H1 (cell line): Measurements from ENCODE around the gene ANO9. TPM values are rescaled to one million over a fixed set of nuclear protein-coding genes. Genes with fewer than 3 reads are reported as not detected.

Experiments
- CTCF ChIA-PET: fragments of 300-600 bp; sonication (Branson Sonifier 250); formaldehyde crosslinking; loops from one replicate; lab custom pipeline; 2021; ENCODE audit not compliant: partially characterized antibody; lab: Charles Lee
- POLR2A ChIA-PET: fragments of 300-600 bp; sonication (Branson Sonifier 250); formaldehyde crosslinking; loops from one replicate; lab custom pipeline; 2021; ENCODE audit warnings: inconsistent platforms; ENCODE audit not compliant: partially characterized antibody; lab: Charles Lee
- DNase-seq, 2 experiments: peaks; one replicate each; pipeline versions ENCODE4 v3.0.0 to v3.0.0-alpha.2; 2010 to 2022; ENCODE audit warnings: low spot score in 2 of 2, low read depth in 1 of 2, mixed read lengths in 1 of 2
- FAIRE-seq: peaks from 2 replicates; lab custom pipeline; 2011; peaks lifted over from hg19 to GRCh38; lab: Jason Lieb, UNC
- H2AFZ ChIP-seq: 2 replicates; pipeline ENCODE4 v1.8.1; 2012; ENCODE audit warnings: low read length, inconsistent platforms
- H2AK5ac ChIP-seq: 2 replicates; pipeline ENCODE4 v1.6.1; 2013; ENCODE audit warnings: low read depth, low read length
- H2BK120ac ChIP-seq: replicated peaks from 2 replicates; pipeline ENCODE3; 2013; ENCODE audit warnings: low read depth, low read length, inconsistent platforms
- H2BK12ac ChIP-seq: 2 replicates; pipeline ENCODE4 v1.6.1; 2013; ENCODE audit warnings: low read depth, low read length
- H2BK15ac ChIP-seq: 2 replicates; pipeline ENCODE4 v1.6.1; 2013; ENCODE audit warnings: low read length
- H2BK20ac ChIP-seq: 2 replicates; pipeline ENCODE4 v1.6.1; 2013; ENCODE audit warnings: low read length
- H2BK5ac ChIP-seq: 2 replicates; pipeline ENCODE4 v1.6.1; 2013; ENCODE audit warnings: low read depth, low read length
- H3K14ac ChIP-seq: 2 replicates; pipeline ENCODE4 v1.6.1; 2013; ENCODE audit warnings: inconsistent platforms; ENCODE audit not compliant: insufficient read length
- H3K18ac ChIP-seq: 2 replicates; pipeline ENCODE4 v1.6.1; 2013; ENCODE audit warnings: low read length; ENCODE audit errors: extremely low read depth
- H3K23ac ChIP-seq: 2 replicates; pipeline ENCODE4 v1.6.1; 2013; ENCODE audit warnings: inconsistent platforms; ENCODE audit not compliant: insufficient read length
- H3K23me2 ChIP-seq: 2 replicates; pipeline ENCODE4 v1.6.1; 2013; ENCODE audit warnings: low read depth, low read length
- H3K27ac ChIP-seq: 2 replicates; pipeline ENCODE4 v1.6.1; 2011; ENCODE audit warnings: low read depth, low read length, inconsistent platforms
- H3K27me3 ChIP-seq, 4 experiments: replicated peaks in 1 of 4; 1 replicate in 1 of 4; 2 replicates in 3 of 4; pipeline versions ENCODE4 v1.6.1 to v1.8.1; 2011 to 2013; ENCODE audit warnings: low read length in 3 of 4, mild to moderate bottlenecking in 3 of 4, inconsistent platforms in 2 of 4, mixed read lengths in 2 of 4, moderate library complexity in 1 of 4; ENCODE audit not compliant: control insufficient read depth in 3 of 4, insufficient read depth in 3 of 4; ENCODE audit errors: extremely low read depth in 1 of 4
- H3K36me3 ChIP-seq, 4 experiments: 2 replicates each; pipeline versions ENCODE4 v1.6.1 to v1.8.1; 2011 to 2013; ENCODE audit warnings: mild to moderate bottlenecking in 4 of 4, low read length in 3 of 4, moderate library complexity in 2 of 4, control low read depth in 1 of 4, inconsistent platforms in 1 of 4; ENCODE audit not compliant: insufficient read depth in 4 of 4, control insufficient read depth in 2 of 4
- H3K4ac ChIP-seq: replicated peaks from 2 replicates; pipeline ENCODE3; 2013; ENCODE audit warnings: low read length, low read depth, mixed read lengths, inconsistent platforms; ENCODE audit not compliant: insufficient read length
- H3K4me1 ChIP-seq, 4 experiments: replicated peaks in 1 of 4; 1 replicate in 1 of 4; 2 replicates in 3 of 4; pipeline versions ENCODE4 v1.6.1 to v1.8.1; 2011 to 2013; ENCODE audit warnings: low read length in 3 of 4, inconsistent platforms in 2 of 4, mixed read lengths in 1 of 4; ENCODE audit not compliant: insufficient read depth in 4 of 4, control insufficient read depth in 3 of 4
- H3K4me2 ChIP-seq, 2 experiments: 2 replicates each; pipeline versions ENCODE4 v1.6.1 to v1.8.1; 2011 to 2013; ENCODE audit warnings: low read depth in 2 of 2, low read length in 2 of 2, control low read depth in 1 of 2, inconsistent platforms in 1 of 2, mild to moderate bottlenecking in 1 of 2; ENCODE audit not compliant: insufficient read depth in 1 of 2
- H3K4me3 ChIP-seq, 4 experiments: fragments of 200-600, 300-600 bp in 1 of 4; sonication (generic), shearing (Covaris generic), sonication (Bioruptor Twin) in 1 of 4; 2 replicates each; pipeline versions ENCODE4 v1.5.1 to v1.8.1; 2011 to 2016; ENCODE audit warnings: low read length in 4 of 4, low read depth in 3 of 4, control low read depth in 2 of 4, inconsistent platforms in 2 of 4, mild to moderate bottlenecking in 2 of 4, mixed read lengths in 1 of 4, moderate library complexity in 1 of 4; ENCODE audit not compliant: insufficient read depth in 2 of 4; ENCODE audit errors: extremely low read depth in 1 of 4
- H3K56ac ChIP-seq: replicated peaks from 2 replicates; pipeline ENCODE3; 2013; ENCODE audit warnings: low read depth, mild to moderate bottlenecking, mixed read lengths, low read length, inconsistent platforms; ENCODE audit not compliant: insufficient read length
- H3K79me1 ChIP-seq: 2 replicates; pipeline ENCODE4 v1.6.1; 2013; ENCODE audit warnings: low read depth, low read length, control low read depth
- H3K79me2 ChIP-seq, 2 experiments: 2 replicates each; pipeline versions ENCODE4 v1.6.1 to v1.8.1; 2012 to 2013; ENCODE audit warnings: low read length in 2 of 2, mild to moderate bottlenecking in 2 of 2, inconsistent platforms in 1 of 2; ENCODE audit not compliant: insufficient read depth in 2 of 2, control insufficient read depth in 1 of 2
- H3K9ac ChIP-seq, 4 experiments: replicated peaks in 1 of 4; 1 replicate in 1 of 4; 2 replicates in 3 of 4; pipeline versions ENCODE4 v1.6.1 to v1.8.1; 2011 to 2013; ENCODE audit warnings: low read depth in 3 of 4, low read length in 3 of 4, control low read depth in 2 of 4, mild to moderate bottlenecking in 2 of 4, moderate library complexity in 2 of 4, inconsistent platforms in 1 of 4; ENCODE audit errors: extremely low read depth in 1 of 4
- H3K9me3 ChIP-seq, 2 experiments: 2 replicates each; pipeline versions ENCODE4 v1.6.1 to v1.8.1; 2012 to 2013; ENCODE audit warnings: mild to moderate bottlenecking in 2 of 2, moderate library complexity in 2 of 2, control low read depth in 1 of 2, inconsistent platforms in 1 of 2, low read depth in 1 of 2, low read length in 1 of 2, mixed read lengths in 1 of 2; ENCODE audit not compliant: insufficient read depth in 2 of 2
- H4K20me1 ChIP-seq, 2 experiments: replicated peaks in 1 of 2; 2 replicates each; pipeline versions ENCODE3 to v1.8.1; 2011 to 2013; ENCODE audit warnings: inconsistent platforms in 2 of 2, low read length in 2 of 2, mild to moderate bottlenecking in 1 of 2; ENCODE audit not compliant: insufficient read depth in 2 of 2, control insufficient read depth in 1 of 2
- H4K5ac ChIP-seq: 2 replicates; pipeline ENCODE4 v1.6.1; 2013; ENCODE audit warnings: low read length, low read depth, mixed read lengths, inconsistent platforms; ENCODE audit not compliant: insufficient read length
- H4K8ac ChIP-seq: 2 replicates; pipeline ENCODE4 v1.8.0; 2013; ENCODE audit warnings: mild to moderate bottlenecking, moderate library complexity, low read length, inconsistent platforms; ENCODE audit not compliant: insufficient read depth; ENCODE audit errors: extremely low read depth
- H4K91ac ChIP-seq: replicated peaks from 2 replicates; pipeline ENCODE3; 2013; ENCODE audit warnings: low read length, mixed read lengths, inconsistent platforms; ENCODE audit not compliant: insufficient read length
- BACH1 ChIP-seq: IDR thresholded peaks from 2 replicates; pipeline ENCODE4 v1.6.1; 2012; ENCODE audit warnings: low read length, improper control_type of control experiment
- CBX8 ChIP-seq: fragments of 300-800, 300-1000 bp; sonication (generic); IDR thresholded peaks from 2 replicates; pipeline ENCODE4 v1.7.1; 2016; ENCODE audit warnings: low read depth, low read length, borderline replicate concordance
- MAFK ChIP-seq: IDR thresholded peaks from 2 replicates; pipeline ENCODE4 v1.6.1; 2012; ENCODE audit warnings: low read depth, mild to moderate bottlenecking, improper control_type of control experiment, low read length
- PHF8 ChIP-seq: fragments of 200-600 bp; sonication (generic); conservative IDR thresholded peaks from 2 replicates; pipeline ENCODE4 v1.7.1; 2012; ENCODE audit warnings: low read depth, mild to moderate bottlenecking, inconsistent platforms, low read length, moderate library complexity
- RAD21 ChIP-seq, 2 experiments: IDR thresholded peaks in 1 of 2; conservative IDR thresholded peaks in 1 of 2; 2 replicates each; pipeline ENCODE4 v1.6.1; 2011; ENCODE audit warnings: low read depth in 2 of 2, low read length in 2 of 2, improper control_type of control experiment in 1 of 2, inconsistent platforms in 1 of 2, mild to moderate bottlenecking in 1 of 2, moderate library complexity in 1 of 2
- SIRT6 ChIP-seq: IDR thresholded peaks from one replicate; pipeline ENCODE4 v1.7.1; 2012; ENCODE audit warnings: low read length, inconsistent platforms
- SP1 ChIP-seq: IDR thresholded peaks from 2 replicates; pipeline ENCODE4 v1.6.1; 2011; ENCODE audit warnings: low read depth, low read length
- SRF ChIP-seq: IDR thresholded peaks from 2 replicates; pipeline ENCODE4 v1.6.1; 2011; ENCODE audit warnings: mild to moderate bottlenecking, low read depth, low read length, moderate library complexity
- TAF7 ChIP-seq: optimal IDR thresholded peaks from 2 replicates; pipeline ENCODE3; 2011; ENCODE audit warnings: low read depth, mild to moderate bottlenecking, inconsistent platforms, low read length, moderate library complexity, borderline replicate concordance
- WGBS, 2 experiments: shearing (Covaris generic) in 1 of 2; methylation state at CpG; one replicate each; pipeline versions ENCODE4 v1.1.6 to v1.1.7; 2013 to 2015; ENCODE audit warnings: low lambda C conversion rate in 2 of 2, mixed read lengths in 2 of 2, inconsistent platforms in 1 of 2, low coverage in 1 of 2, missing lambda C conversion rate in 1 of 2; ENCODE audit not compliant: insufficient replicate concordance in 2 of 2, insufficient coverage in 1 of 2, insufficient read length in 1 of 2; ENCODE audit errors: extremely low coverage in 1 of 2, missing lambda C conversion rate in 1 of 2; 5-methylcytosine and 5-hydroxymethylcytosine counted together
- polyA plus RNA-seq, 7 experiments: library from polyadenylated mRNA; depleted of rRNA in 3 of 7; stranded (reverse) in 5 of 7; unstranded in 2 of 7; fragments of >200 nt in 5 of 7; fragments of 200-250 nt in 2 of 7; gene quantifications; 1 replicate in 5 of 7; 2 replicates in 1 of 7; 4 replicates in 1 of 7; pipeline versions ENCODE4 v1.2.1 to v1.2.3, GENCODE V29; 2011 to 2013; ENCODE audit warnings: missing spikeins in 2 of 7, mixed read lengths in 2 of 7
- total RNA-seq: library from RNA; stranded (reverse); fragmentation: NEBNext Ultra II Directional; extraction: Animal tissue kit (Norgen Biotek cat#: 25700); gene quantifications from 2 replicates; pipeline ENCODE4 v1.2.1, GENCODE V29; 2021

Gene ANO9
- total and polyA plus RNA-seq, 2 of the 8 experiments (the other 6 are each of a cell fraction or from before 2014, with no cell fraction given): 20.0 to 20.7 TPM

DNA sequence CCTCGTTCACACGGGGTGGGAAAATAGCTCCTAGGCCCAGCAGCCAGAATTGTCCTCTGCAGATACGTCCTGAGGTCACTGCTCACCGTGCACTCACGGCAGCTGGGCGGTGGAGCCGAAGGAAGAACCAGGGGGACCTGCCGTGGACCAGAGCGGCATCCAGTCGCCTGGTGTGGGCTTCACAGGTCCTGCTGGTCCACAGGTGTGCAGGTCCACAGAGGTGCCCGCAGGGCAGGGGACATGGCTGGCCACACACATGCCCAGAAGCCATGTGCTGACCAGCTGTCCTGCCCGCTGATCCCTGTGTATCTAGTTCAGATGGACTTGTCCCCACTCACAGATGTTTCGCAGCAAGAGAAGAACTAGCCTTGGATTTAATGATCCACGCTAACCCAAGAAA, 58.4 kb downstream of the ANO9 start:
- no peaks in the 10 kb centered on the region for H3K27me3 ChIP-seq
- TF ChIP-seq CBX8: no peak
- no peak for TF ChIP-seq SP1
- no peak for TF ChIP-seq BACH1
- no peak for TF ChIP-seq PHF8
- TF ChIP-seq MAFK: no peak
- no peak for TF ChIP-seq SRF
- TF ChIP-seq RAD21 (IDR thresholded peaks at IDR 0.05 in 1 of 2, conservative IDR thresholded peaks at IDR 0.05 in 1 of 2; ENCODE audit: low read depth in 2 of 2, low read length in 2 of 2): no peak
- TF ChIP-seq SIRT6: no peak
- no peak for TF ChIP-seq TAF7

More for the DNA sequence above, 58.4 kb downstream of the ANO9 start:
- H3K23ac ChIP-seq: no peak overlapping the region
- peaks cover 15 to 17% of the 10 kb centered on the region in 2 experiments for H3K9me3 ChIP-seq
- no peak overlapping the region for H3K4me2 ChIP-seq
- ChIA-PET POLR2A (interaction anchor here (0.8 to 3.4 kb wide), 8 partner anchors 9 to 124 kb away, joined by 3 to 20 read pairs (median 4); partner anchors contain the start of genes B4GALNT4 and PKP3), CTCF (interaction anchor here (2.3 kb wide), 1 partner anchor 19 kb away, joined by 11 read pairs; no protein-coding TSS in a partner anchor)
- no peak overlapping the region for H2BK15ac ChIP-seq
- peaks cover 0 to under 1% of the 10 kb centered on the region in 2 experiments for H4K20me1 ChIP-seq
- H3K4me1 ChIP-seq: no peaks in the 10 kb centered on the region
- H3K23me2 ChIP-seq: no peaks in the 10 kb centered on the region
- H2AFZ ChIP-seq: no peak overlapping the region
- H3K4ac ChIP-seq: no peak overlapping the region
- H3K27ac ChIP-seq: no peak overlapping the region
- DNase-seq: no peak
- no peak overlapping the region for H3K9ac ChIP-seq
- WGBS, 2 experiments: 92% methylated on average over 13 of the region's 14 CpGs; no CpG with 5 or more reads in 1 of the 2 experiments
- no peaks in the 10 kb centered on the region for H3K79me2 ChIP-seq
- H2BK20ac ChIP-seq: no peak overlapping the region
- no peak overlapping the region for H4K5ac ChIP-seq
- no peak overlapping the region for H4K91ac ChIP-seq
- H2BK5ac ChIP-seq: no peak overlapping the region
- no peaks in the 10 kb centered on the region for H3K79me1 ChIP-seq
- no peak overlapping the region for H3K18ac ChIP-seq
- H2BK120ac ChIP-seq: no peak overlapping the region
- H3K14ac ChIP-seq: no peak overlapping the region
- no peak overlapping the region for H2AK5ac ChIP-seq
- H3K36me3 ChIP-seq: peaks cover 0 to 25% (median 5%) of the 10 kb centered on the region in 4 experiments; a peak in 4 of 8 replicates
- no peak overlapping the region for H4K8ac ChIP-seq
- no peak overlapping the region for H2BK12ac ChIP-seq
- FAIRE-seq: no peak
- H3K4me3 ChIP-seq: no peak overlapping the region
- no peak overlapping the region for H3K56ac ChIP-seq
